Gastroesophageal sphincter (tissue), 3 donors: Measurements from ENCODE around the gene AGPAT4.

ENCODE experiments used
- CTCF ChIP-seq, 4 experiments: fragments of 200-600 bp in 2 of 4; fragments of 450-650 bp in 2 of 4; sonication (generic) in 1 of 4; IDR thresholded peaks; one replicate each; pipeline ENCODE4 v1.5.1; 2017 to 2019; ENCODE audit warnings: antibody characterized with exemption in 4 of 4, mild to moderate bottlenecking in 2 of 4, moderate library complexity in 2 of 4
- EP300 ChIP-seq: sonication (generic); formaldehyde crosslinking; IDR thresholded peaks from one replicate; pipeline ENCODE4 v1.6.1; 2017; ENCODE audit warnings: antibody characterized with exemption, mild to moderate bottlenecking
- POLR2AphosphoS5 ChIP-seq: sonication (generic); formaldehyde crosslinking; IDR thresholded peaks from one replicate; pipeline ENCODE4 v1.6.1; 2017; ENCODE audit warnings: antibody characterized with exemption

GRCh38 chr6:161139304-161139765 lies 134.5 kb downstream of the AGPAT4 start:
- TF ChIP-seq POLR2AphosphoS5, result no peak
- no peak for TF ChIP-seq CTCF (IDR thresholded peaks at IDR 0.05)
- no peak for TF ChIP-seq EP300
